Activated CD8-positive, alpha-beta memory T cell treated with anti-CD3 and anti-CD28 coated beads, Interleukin-2, amount 50 U/mL, for 4 hours (primary cell): ENCODE results near the gene TMEM143.

ENCODE experiments used
- DNase-seq: peaks from one replicate; pipeline ENCODE4 v3.0.0-alpha.2; 2020

The TMEM143 gene

GRCh38 chr19:48354332-48354992, 9.3 kb downstream of the TMEM143 start:
- DNase-seq, result no peak

- DNase-seq, result no peak
Measured at GRCh38 chr19:48353677-48354076, 10.1 kb downstream of the TMEM143 start.

DNA sequence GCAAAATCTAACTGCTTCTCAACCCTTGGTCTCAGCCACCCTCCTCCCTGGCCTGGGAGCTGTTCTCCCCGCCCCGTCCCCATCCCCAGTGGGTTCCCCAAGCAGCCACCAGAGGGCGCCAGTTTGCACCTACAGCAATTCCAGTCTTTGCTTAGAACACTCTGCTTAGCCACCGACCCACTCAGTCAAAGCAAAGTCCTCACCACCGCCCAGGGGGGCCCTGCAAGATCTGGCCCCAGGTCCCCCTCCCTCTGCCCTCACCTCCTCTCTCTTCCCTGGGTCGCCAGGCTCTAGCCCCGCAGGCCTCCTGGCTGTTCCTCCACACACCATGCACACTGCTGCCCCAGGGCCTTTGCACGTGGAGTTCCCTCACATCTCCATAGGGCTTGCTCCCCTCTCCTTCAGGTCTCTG, 12.4 kb downstream of the TMEM143 start:
- peak; percentile 78 for DNase-seq

- no peak for DNase-seq
Measured at GRCh38 chr19:48350856-48351255, 12.9 kb downstream of the TMEM143 start.

- DNase-seq, result no peak
Measured at GRCh38 chr19:48348737-48349136, 15.0 kb downstream of the TMEM143 start.

DNA sequence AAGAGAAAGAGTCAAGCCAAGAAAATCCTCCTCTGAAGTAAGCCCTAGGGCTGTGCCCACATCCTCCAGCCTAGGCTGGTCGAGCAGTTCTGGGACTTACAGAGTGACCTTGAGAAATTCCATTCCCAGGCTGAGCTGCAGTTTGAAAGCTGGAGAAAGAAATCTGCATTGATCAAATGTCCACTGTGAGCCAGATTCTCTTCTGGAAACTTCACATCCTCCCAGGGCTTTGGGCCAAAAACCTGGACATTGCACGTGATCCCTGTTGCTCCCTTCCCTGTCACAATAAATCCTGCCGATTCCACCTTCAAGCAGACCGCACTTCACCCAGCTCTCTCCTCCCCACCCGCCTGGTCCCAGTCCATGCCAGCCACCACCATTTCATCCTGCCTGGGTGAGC, 15.7 kb downstream of the TMEM143 start:
- DNase-seq, result no peak

GRCh38 chr19:48346191-48346590, 17.5 kb downstream of the TMEM143 start:
- DNase-seq, result no peak

- no peak for DNase-seq
Measured at GRCh38 chr19:48344892-48345291, 18.8 kb downstream of the TMEM143 start.

DNA sequence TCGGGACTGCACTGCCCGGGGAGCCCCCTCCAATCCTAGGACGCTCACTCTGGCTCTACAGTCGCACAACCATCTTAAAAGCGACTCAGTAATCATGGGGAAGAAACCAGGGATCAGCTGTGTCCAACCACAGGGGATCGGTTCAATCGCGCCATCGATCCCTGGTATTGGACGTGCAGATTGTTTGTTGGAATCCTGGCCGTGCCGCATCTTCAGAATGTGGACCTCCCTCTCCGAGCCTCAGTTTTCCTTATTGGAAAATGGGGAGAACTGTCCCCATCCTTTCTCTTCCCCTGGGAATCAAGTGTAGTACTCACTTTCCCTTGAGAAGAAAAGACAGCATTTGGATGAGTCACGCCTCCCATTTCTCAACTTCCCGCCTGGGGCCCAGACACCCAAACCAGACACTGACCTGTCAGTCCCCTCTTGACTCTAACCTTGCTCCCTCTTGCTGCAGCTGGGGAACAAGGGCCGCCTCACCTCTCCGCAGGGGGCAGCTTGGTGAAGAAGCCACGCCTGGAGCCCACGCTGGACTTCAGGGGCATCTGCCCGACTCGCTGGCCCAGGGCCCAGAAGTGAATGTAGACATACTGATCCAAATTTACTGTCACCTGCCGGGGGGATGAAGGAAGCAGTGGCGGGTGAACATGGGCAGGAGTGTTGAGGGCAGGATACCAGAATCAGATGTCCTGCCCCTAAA, 20.7 kb downstream of the TMEM143 start:
- no peak for DNase-seq

DNA sequence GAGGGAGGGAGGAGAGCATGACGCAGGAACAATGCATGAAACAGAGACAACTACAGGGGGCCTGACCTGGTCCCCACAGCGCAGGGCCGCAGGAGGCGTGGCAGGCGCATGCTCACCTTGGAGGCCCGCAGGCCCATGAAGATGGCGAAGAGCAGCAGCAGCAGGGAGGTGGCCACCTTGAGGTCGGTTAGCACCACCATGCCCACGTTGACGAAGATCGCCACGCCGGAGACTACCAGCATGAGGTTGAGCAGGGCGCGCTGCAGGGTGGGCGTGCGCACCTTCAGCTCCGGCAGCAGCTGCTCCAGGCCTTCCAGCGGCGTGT, 21.4 kb downstream of the TMEM143 start:
- DNase-seq, result no peak

DNA sequence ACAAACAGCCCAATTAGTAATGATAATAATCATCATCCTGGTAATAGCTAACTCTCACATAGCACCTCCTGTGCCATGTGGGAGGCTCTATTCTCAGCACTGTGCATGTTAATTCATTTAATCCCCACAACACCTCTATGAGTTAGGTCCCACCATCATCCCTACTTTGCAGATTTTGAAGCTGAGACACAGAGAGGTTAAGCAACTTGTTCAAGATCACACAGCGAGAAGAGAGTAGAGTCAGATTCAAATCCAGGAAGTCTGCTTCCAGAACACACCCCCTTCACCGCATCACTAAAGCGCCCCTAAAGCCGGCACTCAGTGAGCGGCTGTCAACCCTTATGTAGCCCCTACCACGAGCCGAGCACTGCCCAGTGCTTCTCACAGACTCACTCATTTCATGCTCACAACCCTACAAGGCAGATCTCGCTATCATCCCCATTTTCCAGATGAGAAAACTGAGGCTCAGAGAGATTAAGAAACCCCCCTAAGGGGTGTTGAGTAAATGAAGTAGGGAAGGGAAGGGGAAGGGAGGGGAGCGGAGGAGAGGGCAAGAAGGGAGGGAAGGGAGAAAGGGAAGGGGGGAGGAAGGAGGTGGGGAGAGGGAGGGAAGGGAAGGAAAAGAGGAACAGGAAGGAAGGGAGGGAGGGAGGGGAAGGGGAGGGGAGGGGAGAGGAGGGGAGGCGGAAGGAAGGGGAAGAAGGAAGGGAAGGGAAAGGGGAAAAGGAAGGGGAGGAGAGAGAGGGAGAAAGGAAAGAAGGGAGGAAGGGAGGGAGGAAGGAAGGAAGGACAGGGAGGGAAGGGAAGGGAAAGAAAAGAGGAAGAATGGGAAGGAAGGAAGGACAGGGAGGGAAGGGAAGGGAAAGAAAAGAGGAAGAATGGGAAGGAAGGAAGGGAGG, 22.0 kb downstream of the TMEM143 start:
- DNase-seq, result no peak

DNA sequence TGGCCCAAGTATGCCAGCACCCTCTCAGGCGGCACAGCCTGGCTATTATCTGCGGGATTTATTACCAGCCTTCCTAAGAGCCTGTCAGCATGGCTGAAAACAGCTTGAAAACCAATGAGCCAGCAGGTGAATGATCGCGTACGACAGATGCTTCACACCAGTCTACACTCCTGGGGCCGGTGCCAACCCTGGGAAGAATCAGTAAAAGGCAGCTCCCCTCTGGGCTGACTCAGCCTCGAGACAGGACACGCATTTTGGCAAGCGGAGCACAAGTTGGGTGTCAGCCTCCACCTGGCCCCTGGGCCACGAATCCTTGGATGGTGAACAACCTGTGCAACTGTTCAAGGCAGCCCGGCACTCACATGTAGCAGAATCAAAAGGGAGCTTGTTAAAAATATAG, 22.7 kb downstream of the TMEM143 start:
- no peak for DNase-seq

DNA sequence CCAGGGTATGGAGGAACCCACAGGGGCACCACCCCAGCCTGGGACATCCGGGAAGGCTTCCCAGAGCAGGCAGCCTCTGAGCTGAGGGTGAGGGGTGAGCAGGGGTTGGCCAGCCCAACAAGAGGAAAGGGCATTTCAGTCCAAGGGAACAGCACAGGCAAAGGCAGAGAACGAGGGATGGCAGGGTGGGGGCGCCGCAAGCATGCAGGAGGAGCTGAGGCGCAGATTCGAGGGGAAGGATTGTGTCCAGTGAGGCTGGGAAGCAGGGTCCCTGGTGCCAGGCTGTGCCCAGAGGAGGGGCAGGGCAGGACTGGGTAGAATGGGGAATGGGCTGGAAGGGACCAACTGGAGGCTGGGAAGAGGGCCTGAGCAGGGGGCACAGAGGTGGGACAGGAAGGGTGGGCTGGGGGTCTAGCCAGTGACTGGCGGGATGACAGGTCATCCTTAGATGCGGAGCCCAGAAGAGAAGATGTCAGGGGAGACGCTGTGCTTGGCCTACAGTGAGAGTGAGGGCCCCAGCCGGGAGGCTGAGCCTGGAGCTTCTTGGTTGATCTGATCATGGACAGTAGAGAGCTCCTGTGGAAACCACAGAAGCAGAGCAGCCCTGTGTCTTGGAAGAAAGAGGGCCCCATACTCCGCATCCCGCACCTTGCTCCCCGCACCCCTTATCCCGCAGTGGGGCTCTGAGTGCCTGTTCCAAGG, 24.8 kb downstream of the TMEM143 start:
- DNase-seq, result no peak

- no peak for DNase-seq
Measured at GRCh38 chr19:48338253-48338755, 25.4 kb downstream of the TMEM143 start.

DNA sequence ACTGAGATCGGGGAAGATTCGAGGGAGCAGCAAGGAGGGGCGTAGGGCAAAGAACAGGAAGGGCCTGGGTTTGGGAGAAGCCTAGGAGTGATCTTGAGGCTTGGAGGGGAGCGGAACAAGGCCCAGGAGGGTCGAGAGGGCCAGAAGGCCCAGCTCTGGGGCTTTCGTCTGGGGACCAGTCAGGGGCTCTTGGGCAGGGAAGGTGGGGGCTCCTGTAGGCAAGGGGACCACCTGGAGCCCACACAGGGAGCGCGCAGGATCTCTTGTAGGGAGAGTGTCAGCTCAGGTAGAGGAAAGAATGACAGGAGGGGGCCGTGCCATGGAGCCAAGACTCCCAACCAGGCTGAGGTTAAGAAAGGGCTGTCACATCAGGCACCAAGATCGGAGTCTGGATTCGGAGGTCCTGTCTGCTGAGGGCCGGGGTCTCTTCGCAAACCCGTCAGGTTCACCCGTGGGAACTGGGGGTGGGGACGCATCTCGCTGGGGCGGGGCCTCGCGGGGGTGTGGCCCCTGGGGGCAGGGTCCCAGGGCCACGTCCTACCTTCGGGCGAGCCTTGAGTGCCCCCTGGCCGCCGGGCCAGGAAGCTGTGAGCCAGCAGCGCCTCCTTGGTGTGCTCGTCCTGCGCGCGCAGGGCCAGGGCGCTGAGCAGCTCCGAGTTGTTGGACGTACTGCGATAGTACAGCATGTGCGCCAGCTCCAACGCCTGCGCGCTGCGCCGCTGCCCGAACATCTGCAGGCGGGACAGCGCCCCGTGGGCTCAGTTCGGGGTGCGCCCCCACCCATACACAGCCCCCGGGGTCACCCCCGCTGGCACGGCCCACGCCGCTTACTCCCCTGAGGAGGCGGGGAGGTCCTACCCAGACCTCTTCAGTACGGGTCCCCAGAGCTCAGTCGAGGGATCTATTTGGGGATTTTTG, 30.0 kb downstream of the TMEM143 start:
- DNase-seq, result peak; percentile 95

GRCh38 chr19:48332662-48333466, 30.9 kb downstream of the TMEM143 start:
- DNase-seq, result peak; percentile 91

DNA sequence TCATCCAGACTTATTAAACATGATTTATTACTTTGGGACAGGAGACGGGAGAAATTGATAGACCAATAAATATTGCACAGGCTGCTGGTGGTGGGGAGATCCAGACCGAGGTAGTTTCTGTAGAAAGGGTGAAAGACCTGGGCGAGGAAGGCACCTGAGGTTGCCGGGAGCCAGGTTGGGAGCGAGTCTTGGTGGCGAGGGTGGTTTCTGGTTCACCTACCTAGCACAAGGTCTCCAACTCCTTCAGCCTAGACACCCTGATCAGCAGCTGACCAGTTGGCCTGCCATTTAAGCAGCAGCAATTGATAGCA, 31.4 kb downstream of the TMEM143 start:
- no peak for DNase-seq

DNA sequence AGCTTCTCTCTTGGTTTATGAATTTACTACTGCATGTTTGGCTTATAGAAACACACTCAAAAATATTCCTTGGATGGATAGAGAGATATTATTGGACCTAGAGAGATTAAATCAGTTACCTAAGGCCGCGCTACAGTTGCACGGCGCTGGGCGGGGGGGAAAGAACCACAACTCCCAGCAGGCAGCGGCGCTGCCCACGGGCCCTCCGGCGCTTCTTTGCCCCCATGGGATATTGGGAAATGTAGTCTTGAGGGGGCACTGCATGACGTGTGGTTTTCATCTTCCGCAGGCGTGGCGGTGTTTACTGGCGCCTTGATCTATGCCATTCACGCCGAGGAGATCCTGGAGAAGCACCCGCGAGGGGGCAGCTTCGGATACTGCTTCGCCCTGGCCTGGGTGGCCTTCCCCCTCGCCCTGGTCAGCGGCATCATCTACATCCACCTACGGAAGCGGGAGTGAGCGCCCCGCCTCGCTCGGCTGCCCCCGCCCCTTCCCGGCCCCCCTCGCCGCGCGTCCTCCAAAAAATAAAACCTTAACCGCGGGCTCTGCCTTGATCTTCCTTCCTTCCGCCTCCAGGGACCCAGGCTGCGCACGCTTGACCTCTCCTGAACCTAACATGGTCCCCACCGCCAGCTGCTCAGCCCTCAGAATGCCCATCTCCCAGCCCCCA, 33.6 kb downstream of the TMEM143 start:
- peak; percentile 77 for DNase-seq

DNA sequence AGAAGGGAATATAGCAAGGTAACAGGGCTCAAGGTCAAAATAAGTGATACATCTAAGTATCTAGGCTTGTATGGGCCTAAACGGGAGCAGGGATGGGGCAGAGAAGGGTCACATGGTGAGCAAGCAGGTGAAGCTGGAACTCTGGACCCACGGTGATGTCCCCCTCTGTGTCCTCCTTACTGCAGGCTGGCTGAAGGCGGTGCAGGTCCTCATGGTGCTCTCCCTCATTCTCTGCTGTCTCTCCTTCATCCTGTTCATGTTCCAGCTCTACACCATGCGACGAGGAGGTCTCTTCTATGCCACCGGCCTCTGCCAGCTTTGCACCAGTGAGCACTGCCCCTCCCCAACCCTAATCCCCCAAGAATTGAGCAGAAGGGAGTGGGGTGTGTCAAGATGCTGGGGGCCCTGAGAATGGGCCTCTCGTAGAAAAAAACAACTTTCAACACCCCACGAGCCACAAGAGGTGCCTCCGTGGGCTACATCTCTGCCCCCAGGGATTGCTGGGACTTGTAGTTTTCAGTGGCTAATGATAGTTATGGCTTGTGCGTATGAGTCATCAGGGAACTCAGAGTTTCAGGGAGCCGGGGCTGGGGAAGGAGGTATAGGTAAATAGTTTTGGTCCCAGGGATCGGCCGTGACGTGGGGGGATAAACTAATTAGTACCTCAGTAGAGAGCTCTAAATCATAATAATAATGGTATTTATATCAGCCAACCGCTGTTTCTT, 34.4 kb downstream of the TMEM143 start:
- DNase-seq, result peak; percentile 41
